ENCODE results near the gene ACP5.
"Not testable (repeated sequence)": the region's sequence is repeated elsewhere in the genome, so short reads cannot be mapped to it uniquely, and the experiment has no call there.

The ACP5 gene

GRCh38 chr19:11577451-11578257, at the start of gene ACP5:
ACP5 (minus strand) TSS chr19:11577645; CDS start chr19:11577317, 328 bp downstream.
- no peak for DNase-seq (ENCODE audit: low read depth)
- no peak within 1 kb of the TSS for H3K4me3 ChIP-seq (ENCODE audit: low read depth, low read length)
- TF ChIP-seq CTCF (IDR thresholded peaks at IDR 0.05; ENCODE audit: control insufficient read depth, extremely low read depth, insufficient read depth): no peak

- DNase-seq (ENCODE audit: low read depth): no peak
- TF ChIP-seq CTCF (IDR thresholded peaks at IDR 0.05; ENCODE audit: control insufficient read depth, extremely low read depth, insufficient read depth): no peak
- no peak overlapping the region for H3K4me3 ChIP-seq (ENCODE audit: low read depth, low read length)
These were observed 48.8 kb upstream of the ACP5 start for GRCh38 chr19:11626252-11626651.

GRCh38 chr19:11624069-11624463, 46.6 kb upstream of the ACP5 start:
- TF ChIP-seq CTCF (IDR thresholded peaks at IDR 0.05; ENCODE audit: control insufficient read depth, extremely low read depth, insufficient read depth): no peak
- no peak for DNase-seq (ENCODE audit: low read depth)
- H3K4me3 ChIP-seq (ENCODE audit: low read depth, low read length): no peak overlapping the region

- not testable (repeated sequence) for DNase-seq (ENCODE audit: low read depth); H3K4me3 ChIP-seq (ENCODE audit: low read depth, low read length)
These were observed 45.0 kb upstream of the ACP5 start for GRCh38 chr19:11622401-11622800.

- no peak for TF ChIP-seq CTCF (IDR thresholded peaks at IDR 0.05; ENCODE audit: control insufficient read depth, extremely low read depth, insufficient read depth)
- no peak for DNase-seq (ENCODE audit: low read depth)
- no peak overlapping the region for H3K4me3 ChIP-seq (ENCODE audit: low read depth, low read length)
These were observed 43.1 kb upstream of the ACP5 start for GRCh38 chr19:11620553-11620952.

GRCh38 chr19:11617180-11618062, 40.0 kb upstream of the ACP5 start:
- no peak overlapping the region for H3K4me3 ChIP-seq (ENCODE audit: low read depth, low read length)
- no peak for TF ChIP-seq CTCF (IDR thresholded peaks at IDR 0.05; ENCODE audit: control insufficient read depth, extremely low read depth, insufficient read depth)
- DNase-seq (ENCODE audit: low read depth): no peak

GRCh38 chr19:11612816-11613511, 35.5 kb upstream of the ACP5 start:
- H3K4me3 ChIP-seq (ENCODE audit: low read depth, low read length): no peak overlapping the region
- no peak for DNase-seq (ENCODE audit: low read depth)
- no peak for TF ChIP-seq CTCF (IDR thresholded peaks at IDR 0.05; ENCODE audit: control insufficient read depth, extremely low read depth, insufficient read depth)

Measured in LNCaP clone FGC (cell line).